SU-DHL-6 (cell line): Measurements from ENCODE around the gene TBC1D10A.

Experiments
- H2AFZ ChIP-seq: fragments of 200-600 bp; sonication (generic); 2 replicates; pipeline ENCODE4 v1.6.1; 2014; ENCODE audit warnings: low read depth, mild to moderate bottlenecking, moderate library complexity, mixed read lengths, antibody characterized with exemption, low read length; ENCODE audit not compliant: severe bottlenecking
- H3F3A ChIP-seq: fragments of 200-600 bp; shearing (Covaris generic); 2 replicates; pipeline ENCODE4 v1.6.0; 2016; ENCODE audit warnings: antibody characterized with exemption, mild to moderate bottlenecking; ENCODE audit not compliant: insufficient read depth
- H3K27ac ChIP-seq: fragments of 200-600 bp; sonication (generic); 2 replicates; pipeline ENCODE4 v1.5.1; 2016; ENCODE audit warnings: low read depth, mild to moderate bottlenecking, low read length, moderate library complexity, mixed read lengths
- H3K27me3 ChIP-seq: fragments of 200-600 bp; sonication (generic), shearing (Covaris generic); 2 replicates; pipeline ENCODE4 v1.6.0; 2014; ENCODE audit warnings: mild to moderate bottlenecking, low read length
- H3K36me3 ChIP-seq: fragments of 200-600 bp; sonication (generic); 2 replicates; pipeline ENCODE4 v1.6.1; 2014; ENCODE audit warnings: mild to moderate bottlenecking, low read length, mixed read lengths
- H3K4me2 ChIP-seq: fragments of 300-600, 200-600 bp; shearing (Covaris generic), sonication (generic); 2 replicates; pipeline ENCODE4 v1.6.0; 2014; ENCODE audit warnings: low read length, low read depth, mild to moderate bottlenecking; ENCODE audit not compliant: poor library complexity, severe bottlenecking
- H3K4me3 ChIP-seq: fragments of 200-600 bp; sonication (generic); 2 replicates; pipeline ENCODE4 v1.5.1; 2014; ENCODE audit warnings: antibody characterized with exemption, low read length, mild to moderate bottlenecking, mixed read lengths; ENCODE audit not compliant: insufficient read depth, poor library complexity, severe bottlenecking
- H3K79me2 ChIP-seq: fragments of 200-600 bp; sonication (generic); 2 replicates; pipeline ENCODE4 v1.6.1; 2014; ENCODE audit warnings: mild to moderate bottlenecking, low read length, moderate library complexity; ENCODE audit not compliant: insufficient read depth
- H3K9ac ChIP-seq: fragments of 200-600 bp; sonication (generic); 2 replicates; pipeline ENCODE4 v1.7.0; 2014; ENCODE audit warnings: mild to moderate bottlenecking, low read length
- H3K9me2 ChIP-seq: fragments of 200-600 bp; sonication (generic); replicated peaks from 2 replicates; pipeline ENCODE4 v1.6.1; 2014; ENCODE audit warnings: low read length; ENCODE audit not compliant: insufficient read depth
- H3K9me3 ChIP-seq: fragments of 200-600 bp; sonication (generic); 2 replicates; pipeline ENCODE4 v1.6.1; 2014; ENCODE audit warnings: low read length, mixed read lengths; ENCODE audit not compliant: insufficient read depth
- H4K20me1 ChIP-seq: fragments of 200-600 bp; sonication (generic); 2 replicates; pipeline ENCODE4 v1.6.1; 2014; ENCODE audit warnings: low read depth, mild to moderate bottlenecking, antibody characterized with exemption, low read length, moderate library complexity, mixed read lengths
- EZH2phosphoT487 ChIP-seq: fragments of 200-600 bp; sonication (generic), shearing (Covaris generic); conservative IDR thresholded peaks from 2 replicates; pipeline ENCODE4 v1.6.1; 2018; ENCODE audit warnings: mild to moderate bottlenecking, antibody characterized with exemption, low read length, moderate library complexity, mixed read lengths
- TF ChIP-seq, protein P1 (sequence below): fragments of 200-600 bp; sonication (generic); IDR thresholded peaks from one replicate; pipeline ENCODE4 v1.5.1; 2017; ENCODE audit warnings: antibody characterized with exemption, mild to moderate bottlenecking, low read length, moderate library complexity; ENCODE audit not compliant: insufficient read depth, poor library complexity, severe bottlenecking

TBC1D10A gene

DNA sequence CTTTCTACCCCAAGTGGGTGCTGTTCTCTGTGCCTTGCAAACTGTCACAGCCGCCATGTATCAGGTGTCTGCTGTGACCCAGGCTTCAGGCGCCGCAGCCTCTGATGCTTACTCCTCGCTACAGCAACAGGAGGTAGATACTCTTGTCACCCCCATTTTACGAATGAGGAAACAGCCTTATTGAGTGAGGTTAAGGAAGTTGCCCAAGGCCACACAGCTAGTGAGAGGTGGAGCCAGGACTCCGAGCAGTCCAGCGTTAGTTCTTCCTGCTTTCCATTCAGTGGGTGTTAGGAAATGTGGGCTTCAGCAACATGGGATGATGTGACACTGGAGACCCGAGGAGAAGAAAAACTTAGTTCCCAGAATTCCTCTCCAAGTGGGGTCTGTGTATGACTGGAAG lies 46.2 kb upstream of the TBC1D10A start:
- Histone ChIP-seq H3K4me3 (no peak overlapping the region), H3K4me2 (no peak overlapping the region), H3K9ac (no peak overlapping the region), H3F3A (no peaks in the 10 kb centered on the region), H3K79me2 (no peaks in the 10 kb centered on the region), H2AFZ (no peak overlapping the region), H3K27ac (no peak overlapping the region), H3K27me3 (no peaks in the 10 kb centered on the region), H3K9me2 (no peaks in the 10 kb centered on the region), H4K20me1 (no peaks in the 10 kb centered on the region), H3K36me3 (no peaks in the 10 kb centered on the region), H3K9me3 (no peaks in the 10 kb centered on the region)
- TF ChIP-seq, protein P1, sequence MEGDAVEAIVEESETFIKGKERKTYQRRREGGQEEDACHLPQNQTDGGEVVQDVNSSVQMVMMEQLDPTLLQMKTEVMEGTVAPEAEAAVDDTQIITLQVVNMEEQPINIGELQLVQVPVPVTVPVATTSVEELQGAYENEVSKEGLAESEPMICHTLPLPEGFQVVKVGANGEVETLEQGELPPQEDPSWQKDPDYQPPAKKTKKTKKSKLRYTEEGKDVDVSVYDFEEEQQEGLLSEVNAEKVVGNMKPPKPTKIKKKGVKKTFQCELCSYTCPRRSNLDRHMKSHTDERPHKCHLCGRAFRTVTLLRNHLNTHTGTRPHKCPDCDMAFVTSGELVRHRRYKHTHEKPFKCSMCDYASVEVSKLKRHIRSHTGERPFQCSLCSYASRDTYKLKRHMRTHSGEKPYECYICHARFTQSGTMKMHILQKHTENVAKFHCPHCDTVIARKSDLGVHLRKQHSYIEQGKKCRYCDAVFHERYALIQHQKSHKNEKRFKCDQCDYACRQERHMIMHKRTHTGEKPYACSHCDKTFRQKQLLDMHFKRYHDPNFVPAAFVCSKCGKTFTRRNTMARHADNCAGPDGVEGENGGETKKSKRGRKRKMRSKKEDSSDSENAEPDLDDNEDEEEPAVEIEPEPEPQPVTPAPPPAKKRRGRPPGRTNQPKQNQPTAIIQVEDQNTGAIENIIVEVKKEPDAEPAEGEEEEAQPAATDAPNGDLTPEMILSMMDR, result no peak
- TF ChIP-seq EZH2phosphoT487, result no peak

DNA sequence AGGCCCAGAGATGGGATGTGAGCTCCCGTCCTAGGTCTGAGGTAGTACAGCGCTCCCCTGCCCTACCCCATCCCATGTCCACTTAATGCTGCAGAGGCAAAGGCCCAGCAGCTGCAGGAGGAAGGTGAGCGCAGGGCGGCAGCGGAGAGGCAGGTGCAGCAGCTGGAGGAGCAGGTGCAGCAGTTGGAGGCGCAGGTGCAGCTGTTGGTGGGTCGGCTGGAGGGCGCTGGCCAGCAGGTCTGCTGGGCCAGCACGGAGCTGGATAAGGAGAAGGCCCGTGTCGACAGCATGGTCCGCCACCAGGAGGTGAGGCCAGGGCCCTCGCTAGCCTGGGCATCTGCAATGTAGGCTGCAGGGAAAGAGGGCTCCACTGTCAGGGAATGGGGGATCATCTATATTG lies 45.2 kb upstream of the TBC1D10A start:
- no peak overlapping the region for H3K4me2 ChIP-seq
- TF ChIP-seq, protein P1, result no peak
- TF ChIP-seq EZH2phosphoT487, result no peak
- no peaks in the 10 kb centered on the region for H4K20me1 ChIP-seq
- no peak overlapping the region for H2AFZ ChIP-seq
- H3K4me3 ChIP-seq, result no peak overlapping the region
- no peaks in the 10 kb centered on the region for H3K9me2 ChIP-seq
- H3K27ac ChIP-seq, result no peak overlapping the region
- no peaks in the 10 kb centered on the region for H3K36me3 ChIP-seq
- no peaks in the 10 kb centered on the region for H3F3A ChIP-seq
- H3K9me3 ChIP-seq, result no peaks in the 10 kb centered on the region
- H3K27me3 ChIP-seq, result no peaks in the 10 kb centered on the region
- H3K9ac ChIP-seq, result no peak overlapping the region
- H3K79me2 ChIP-seq, result no peaks in the 10 kb centered on the region

DNA sequence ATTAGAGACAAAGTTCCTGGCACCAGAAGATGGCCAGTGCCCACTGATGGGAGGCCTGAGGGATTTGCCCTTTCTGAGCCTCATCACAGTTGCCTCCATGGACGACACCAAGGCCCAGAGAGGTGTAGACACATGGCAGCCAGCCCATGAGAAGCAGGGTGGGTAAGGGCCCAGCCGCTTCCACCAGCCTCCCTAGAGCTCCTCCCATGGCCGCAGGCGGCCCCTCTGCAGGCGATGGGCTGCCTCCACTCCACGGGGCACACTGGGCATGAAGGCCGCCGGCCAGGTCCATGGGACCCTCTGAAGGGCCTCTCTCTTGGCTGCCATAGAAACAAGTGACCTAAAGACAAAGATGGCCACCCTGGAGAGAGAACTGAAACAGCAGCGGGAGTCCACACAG lies 44.6 kb upstream of the TBC1D10A start:
- no peak overlapping the region for H2AFZ ChIP-seq
- no peak overlapping the region for H3K4me2 ChIP-seq
- H3K9me3 ChIP-seq, result no peaks in the 10 kb centered on the region
- H3K27ac ChIP-seq, result no peak overlapping the region
- no peaks in the 10 kb centered on the region for H4K20me1 ChIP-seq
- H3K36me3 ChIP-seq, result no peaks in the 10 kb centered on the region
- H3K27me3 ChIP-seq, result no peaks in the 10 kb centered on the region
- no peaks in the 10 kb centered on the region for H3F3A ChIP-seq
- no peak overlapping the region for H3K4me3 ChIP-seq
- no peak for TF ChIP-seq EZH2phosphoT487
- TF ChIP-seq, protein P1, result no peak
- H3K9me2 ChIP-seq, result no peaks in the 10 kb centered on the region
- H3K79me2 ChIP-seq, result no peaks in the 10 kb centered on the region
- no peak overlapping the region for H3K9ac ChIP-seq
